HTR-8/SVneo (cell line): Measurements from ENCODE around the gene GGPS1.
A peak's percentile ranks its signal among the peaks of the same experiment; 100 is the strongest.
"Not testable (repeated sequence)": the region's sequence is repeated elsewhere in the genome, so short reads cannot be mapped to it uniquely, and the experiment has no call there.

Experiments used
- DNase-seq: peaks from one replicate; pipeline ENCODE4 v3.0.0; 2011; ENCODE audit warnings: low spot score, mixed read lengths; ENCODE audit not compliant: insufficient read length
- FAIRE-seq: peaks from 2 replicates; lab custom pipeline; 2011; peaks lifted over from hg19 to GRCh38; lab: Jason Lieb, UNC

GGPS1 gene

GRCh38 chr1:235328271-235329138 lies at the start of gene GGPS1:
GGPS1 (plus strand) TSS chr1:235328570; CDS start chr1:235335265, 6,695 bp downstream.
- FAIRE-seq = peak; percentile 95
- DNase-seq = peak; percentile 96

- FAIRE-seq (no peak), DNase-seq (no peak)
Measured at GRCh38 chr1:235278915-235279292, 49.5 kb upstream of the GGPS1 start.

- no peak for FAIRE-seq
- no peak for DNase-seq
Measured at GRCh38 chr1:235279694-235280093, 48.7 kb upstream of the GGPS1 start.

- DNase-seq (no peak), FAIRE-seq (no peak)
Measured at GRCh38 chr1:235280467-235280866, 47.9 kb upstream of the GGPS1 start.

GRCh38 chr1:235283636-235284035 lies 44.7 kb upstream of the GGPS1 start:
- not testable (repeated sequence) for FAIRE-seq, DNase-seq

- no peak for FAIRE-seq
- no peak for DNase-seq
Measured at GRCh38 chr1:235284231-235284769, 44.1 kb upstream of the GGPS1 start.

GRCh38 chr1:235286667-235287066 lies 41.7 kb upstream of the GGPS1 start:
- FAIRE-seq (no peak), DNase-seq (no peak)

GRCh38 chr1:235287208-235287882 lies 41.0 kb upstream of the GGPS1 start:
- DNase-seq (no peak), FAIRE-seq (no peak)

GRCh38 chr1:235289859-235290739 lies 38.3 kb upstream of the GGPS1 start:
- DNase-seq = no peak
- FAIRE-seq = no peak

- DNase-seq = no peak
- FAIRE-seq = no peak
Measured at GRCh38 chr1:235290740-235291502, 37.4 kb upstream of the GGPS1 start.

- DNase-seq = no peak
- no peak for FAIRE-seq
Measured at GRCh38 chr1:235291599-235292091, 36.7 kb upstream of the GGPS1 start.

GRCh38 chr1:235292790-235293189 lies 35.6 kb upstream of the GGPS1 start:
- FAIRE-seq (no peak), DNase-seq (no peak)

- DNase-seq = no peak
- no peak for FAIRE-seq
Measured at GRCh38 chr1:235293322-235293942, 34.9 kb upstream of the GGPS1 start.

- FAIRE-seq (no peak), DNase-seq (no peak)
Measured at GRCh38 chr1:235295902-235296350, 32.4 kb upstream of the GGPS1 start.

- FAIRE-seq (no peak), DNase-seq (no peak)
Measured at GRCh38 chr1:235296729-235297128, 31.6 kb upstream of the GGPS1 start.

- FAIRE-seq = no peak
Measured at GRCh38 chr1:235297579-235297978, 30.8 kb upstream of the GGPS1 start.

GRCh38 chr1:235298758-235299157 lies 29.6 kb upstream of the GGPS1 start:
- FAIRE-seq (no peak), DNase-seq (no peak)

More at GRCh38 chr1:235297579-235297978, 30.8 kb upstream of the GGPS1 start:
- DNase-seq = no peak

GRCh38 chr1:235299169-235299858 lies 29.1 kb upstream of the GGPS1 start:
- no peak for FAIRE-seq
- no peak for DNase-seq
